ENCODE results near the gene INTS3. TPM values are rescaled to one million over a fixed set of nuclear protein-coding genes. Genes with fewer than 3 reads are reported as not detected.

INTS3 gene
- total and polyA plus RNA-seq, 2 of the 8 experiments (the other 6 are each of a cell fraction or from before 2014, with no cell fraction given): 66.8 to 93.2 TPM

- TF ChIP-seq BCL11A (IDR thresholded peaks at IDR 0.05; ENCODE audit: low read depth in 2 of 2, low read length in 2 of 2): no peak
- TF ChIP-seq TAF7 (optimal IDR thresholded peaks at IDR 0.05; ENCODE audit: borderline replicate concordance, low read depth, low read length): no peak
- no peak for TF ChIP-seq SUZ12 (IDR thresholded peaks at IDR 0.05; ENCODE audit: low read length)
These were observed 10.5 kb upstream of the INTS3 start (continued) for GRCh38 chr1:153717330-153717729.

All from H1 (cell line).